Measurements from ENCODE around the gene LINC00237.
A peak's percentile ranks its signal among the peaks of the same experiment; 100 is the strongest.

LINC00237 gene

GRCh38 chr20:21125072-21125848 lies 19.1 kb upstream of the LINC00237 start:
- DNase-seq = no peak

GRCh38 chr20:21124190-21124589 lies 18.0 kb upstream of the LINC00237 start:
- DNase-seq = no peak

- no peak for DNase-seq
Measured at GRCh38 chr20:21118782-21119181, 12.6 kb upstream of the LINC00237 start.

- DNase-seq = no peak
Measured at GRCh38 chr20:21118138-21118537, 12.0 kb upstream of the LINC00237 start.

- no peak for DNase-seq
Measured at GRCh38 chr20:21117521-21117920, 11.4 kb upstream of the LINC00237 start.

GRCh38 chr20:21114584-21114983 lies 8.4 kb upstream of the LINC00237 start:
- no peak for DNase-seq

GRCh38 chr20:21113697-21114096 lies 7.5 kb upstream of the LINC00237 start:
- DNase-seq = no peak

GRCh38 chr20:21111416-21111815 lies 5.3 kb upstream of the LINC00237 start:
- DNase-seq = no peak

GRCh38 chr20:21110811-21111210 lies 4.7 kb upstream of the LINC00237 start:
- no peak for DNase-seq

GRCh38 chr20:21109144-21109543 lies 3.0 kb upstream of the LINC00237 start:
- no peak for DNase-seq

GRCh38 chr20:21105429-21106170 lies 558 bp downstream of the LINC00237 start:
- DNase-seq = no peak

GRCh38 chr20:21104921-21105320 lies 1.2 kb downstream of the LINC00237 start:
- DNase-seq = no peak

- DNase-seq = no peak
Measured at GRCh38 chr20:21104466-21104761, 1.7 kb downstream of the LINC00237 start.

GRCh38 chr20:21103582-21104465 lies 2.3 kb downstream of the LINC00237 start:
- peak; percentile 13 for DNase-seq

- peak; percentile 31 for DNase-seq
Measured at GRCh38 chr20:21102603-21103311, 3.4 kb downstream of the LINC00237 start.

GRCh38 chr20:21101932-21102575 lies 4.1 kb downstream of the LINC00237 start:
- no peak for DNase-seq

- peak; percentile 11 for DNase-seq
Measured at GRCh38 chr20:21101453-21101931, 4.7 kb downstream of the LINC00237 start.

- peak; percentile 17 for DNase-seq
Measured at GRCh38 chr20:21100578-21101452, 5.3 kb downstream of the LINC00237 start.

GRCh38 chr20:21099751-21100577 lies 6.2 kb downstream of the LINC00237 start:
- DNase-seq = peak; percentile 64
